Psoas muscle (tissue), 8 donors: ENCODE results near the gene MAN2A1. TPM values are rescaled to one million over a fixed set of nuclear protein-coding genes. Genes with fewer than 3 reads are reported as not detected.

Source experiments
- ATAC-seq, 4 donors: fragments of 200-7000 bp; cut with Tn5 transposase; one replicate each; pipeline ENCODE4 v1.9.1; 2020; ENCODE audit warnings: moderate library complexity in 3 of 4, mild to moderate bottlenecking in 2 of 4
- DNase-seq, 2 donors: peaks; one replicate each; pipeline ENCODE4 v3.0.0-alpha.2; 2020
- H3K27ac ChIP-seq: fragments of 200-600 bp; one replicate; pipeline ENCODE4 v1.8.0; 2022
- H3K27me3 ChIP-seq, 3 donors: fragments of 200-600 bp in 1 of 3; one replicate each; pipeline versions ENCODE4 v1.6.1 to v1.8.0; 2013 to 2022; ENCODE audit warnings: low read length in 2 of 3, mild to moderate bottlenecking in 2 of 3, moderate library complexity in 1 of 3; ENCODE audit not compliant: insufficient read depth in 3 of 3
- H3K36me3 ChIP-seq, 2 donors: fragments of 200-600 bp in 1 of 2; one replicate each; pipeline versions ENCODE4 v1.6.1 to v1.8.0; 2013 to 2022; ENCODE audit warnings: low read depth in 1 of 2, mild to moderate bottlenecking in 1 of 2, moderate library complexity in 1 of 2; ENCODE audit not compliant: insufficient read depth in 1 of 2
- H3K4me1 ChIP-seq: fragments of 200-600 bp; one replicate; pipeline ENCODE4 v1.8.0; 2022
- H3K4me3 ChIP-seq: fragments of 200-600 bp; one replicate; pipeline ENCODE4 v1.8.0; 2022; ENCODE audit warnings: mild to moderate bottlenecking
- H3K9me3 ChIP-seq: fragments of 200-600 bp; one replicate; pipeline ENCODE4 v1.8.0; 2022
- WGBS, 3 donors: extraction: QIAGEN DNeasy Blood & Tissue Kit; methylation state at CpG; one replicate each; pipeline versions ENCODE4 v1.1.6 to v1.1.7; 2013; 5-methylcytosine and 5-hydroxymethylcytosine counted together
- intact Hi-C, 2 donors: fragments of 100-400 bp; cut with DNase I; formaldehyde crosslinking; loops; one replicate each; pipeline versions ENCODE4 v1.11.0 to v1.14.2; 2022
- polyA plus RNA-seq, 3 donors: library from polyadenylated mRNA; stranded (reverse); fragments of 200-250 nt; gene quantifications; one replicate each; pipeline ENCODE4 v1.2.3, GENCODE V29; 2013
- total RNA-seq, 4 donors: library from RNA; stranded (reverse); fragmentation: NEBNext Ultra II Directional in 2 of 4; extraction: Animal tissue kit (Norgen Biotek cat#: 25700) in 2 of 4; gene quantifications; one replicate each; pipeline versions ENCODE4 v1.2.1 to v1.2.4, GENCODE V29; 2021 to 2023
- TF ChIP-seq, protein P1 (sequence below): fragments of 200-600 bp; IDR thresholded peaks from one replicate; pipeline ENCODE4 v1.8.0; 2022; ENCODE audit warnings: antibody characterized with exemption
- donor health status: healthy with polysubstance abuse.
- donor health status: DM: no; HTN: no; CAD: no; lungs with moderate emphysema.
- donor health status: Bipolar disorder and iron deficiency.
- donor health status: healthy.
- donor health status: DM: yes; HTN: yes; CAD: no.
- donor health status: DM: no; HTN: no; CAD: no.
- donor health status: DM: no; HTN: no; CAD: no.
- donor health status: DM: yes; HTN: yes; CAD: no.

Gene MAN2A1
- total and polyA plus RNA-seq, 7 donors: 4.2 to 18.3 (median 12.8) TPM

GRCh38 chr5:109775130-109775529 lies 85.4 kb downstream of the MAN2A1 start:
- TF ChIP-seq, protein P1, sequence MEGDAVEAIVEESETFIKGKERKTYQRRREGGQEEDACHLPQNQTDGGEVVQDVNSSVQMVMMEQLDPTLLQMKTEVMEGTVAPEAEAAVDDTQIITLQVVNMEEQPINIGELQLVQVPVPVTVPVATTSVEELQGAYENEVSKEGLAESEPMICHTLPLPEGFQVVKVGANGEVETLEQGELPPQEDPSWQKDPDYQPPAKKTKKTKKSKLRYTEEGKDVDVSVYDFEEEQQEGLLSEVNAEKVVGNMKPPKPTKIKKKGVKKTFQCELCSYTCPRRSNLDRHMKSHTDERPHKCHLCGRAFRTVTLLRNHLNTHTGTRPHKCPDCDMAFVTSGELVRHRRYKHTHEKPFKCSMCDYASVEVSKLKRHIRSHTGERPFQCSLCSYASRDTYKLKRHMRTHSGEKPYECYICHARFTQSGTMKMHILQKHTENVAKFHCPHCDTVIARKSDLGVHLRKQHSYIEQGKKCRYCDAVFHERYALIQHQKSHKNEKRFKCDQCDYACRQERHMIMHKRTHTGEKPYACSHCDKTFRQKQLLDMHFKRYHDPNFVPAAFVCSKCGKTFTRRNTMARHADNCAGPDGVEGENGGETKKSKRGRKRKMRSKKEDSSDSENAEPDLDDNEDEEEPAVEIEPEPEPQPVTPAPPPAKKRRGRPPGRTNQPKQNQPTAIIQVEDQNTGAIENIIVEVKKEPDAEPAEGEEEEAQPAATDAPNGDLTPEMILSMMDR: no peak
- Histone ChIP-seq H3K4me3 (no peak overlapping the region), H3K27me3 (no peaks in the 10 kb centered on the region), H3K4me1 (no peaks in the 10 kb centered on the region), H3K27ac (no peak overlapping the region), H3K9me3 (no peaks in the 10 kb centered on the region), H3K36me3 (peaks cover 0 to 44% of the 10 kb centered on the region in 2 donors)
- ATAC-seq: no peak
- DNase-seq: no peak
- intact Hi-C loops: no loop called here
- 49 to 63% (median 58%) methylated on average over 2 of the region's 2 CpGs for WGBS, 3 donors

DNA sequence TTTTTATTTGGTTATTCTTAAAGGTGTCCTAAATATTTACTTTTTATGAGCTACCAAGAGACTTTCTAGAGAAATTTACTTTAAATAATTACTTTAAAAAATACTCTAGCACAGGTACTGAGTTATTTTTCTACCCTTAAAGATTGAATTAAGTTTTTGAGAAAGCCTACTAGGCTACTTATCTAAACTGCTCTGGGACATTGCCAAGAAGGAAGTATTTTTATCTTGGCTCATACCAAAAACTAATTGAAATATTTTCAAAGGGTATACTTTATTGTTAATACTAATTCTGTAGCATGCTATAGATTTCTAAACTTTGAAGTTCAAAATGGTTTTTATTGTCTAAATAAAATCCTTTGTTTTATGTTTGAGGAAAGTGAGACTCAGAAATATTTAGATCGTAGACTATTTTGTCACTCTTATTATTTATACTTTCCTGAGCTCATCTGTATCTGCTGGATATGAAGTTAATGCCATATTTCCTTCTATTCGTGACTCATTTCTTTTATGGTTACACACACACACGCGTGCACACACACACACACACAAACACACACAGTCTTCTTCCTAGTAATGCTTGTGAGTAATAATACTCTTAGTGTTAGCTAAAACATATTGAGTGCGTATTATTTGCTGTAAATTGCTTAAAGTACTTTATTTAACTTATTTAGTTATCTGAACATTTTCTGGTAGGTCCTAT lies 89.5 kb downstream of the MAN2A1 start:
- no peak overlapping the region for H3K4me3 ChIP-seq
- peaks cover 0 to 25% of the 10 kb centered on the region in 2 donors for H3K36me3 ChIP-seq
- TF ChIP-seq, protein P1: no peak
- no peaks in the 10 kb centered on the region for H3K4me1 ChIP-seq
- H3K9me3 ChIP-seq: no peaks in the 10 kb centered on the region
- DNase-seq (no peak), ATAC-seq (no peak)
- intact Hi-C loops: no loop called here
- no peak overlapping the region for H3K27ac ChIP-seq
- no peaks in the 10 kb centered on the region for H3K27me3 ChIP-seq
- 74 to 84% (median 82%) methylated on average over 5 of the region's 5 CpGs for WGBS, 3 donors

DNA sequence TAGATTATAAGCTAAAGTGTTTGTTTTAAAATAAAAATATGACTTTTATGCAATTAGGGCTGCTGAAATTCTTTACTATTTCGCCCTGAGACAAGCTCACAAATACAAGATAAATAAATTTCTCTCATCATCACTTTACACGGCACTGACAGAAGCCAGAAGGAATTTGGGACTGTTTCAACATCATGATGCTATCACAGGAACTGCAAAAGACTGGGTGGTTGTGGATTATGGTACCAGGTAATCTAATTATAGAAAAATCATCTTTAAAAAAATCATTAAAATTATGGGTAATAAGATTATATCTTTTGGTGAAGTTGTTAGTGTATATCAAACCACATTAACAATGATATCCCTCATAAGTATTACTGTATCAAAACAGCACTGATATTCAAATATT lies 95.0 kb downstream of the MAN2A1 start:
- TF ChIP-seq, protein P1: no peak
- intact Hi-C loops: no loop called here
- peaks cover 0 to 25% of the 10 kb centered on the region in 2 donors for H3K36me3 ChIP-seq
- H3K9me3 ChIP-seq: no peaks in the 10 kb centered on the region
- DNase-seq (no peak), ATAC-seq (no peak)
- 65 to 74% (median 69%) methylated on average over 2 of the region's 2 CpGs for WGBS, 3 donors
- H3K27ac ChIP-seq: no peak overlapping the region
- H3K4me3 ChIP-seq: no peak overlapping the region
- no peaks in the 10 kb centered on the region for H3K4me1 ChIP-seq
- no peaks in the 10 kb centered on the region for H3K27me3 ChIP-seq

GRCh38 chr5:109786206-109786855 lies 96.6 kb downstream of the MAN2A1 start:
- no peak for ATAC-seq
- intact Hi-C loops: no loop called here
- H3K27ac ChIP-seq: no peak overlapping the region
- peaks cover 0 to 25% of the 10 kb centered on the region in 2 donors for H3K36me3 ChIP-seq
- H3K9me3 ChIP-seq: no peaks in the 10 kb centered on the region
- TF ChIP-seq, protein P1: no peak
- no peaks in the 10 kb centered on the region for H3K27me3 ChIP-seq
- H3K4me3 ChIP-seq: no peak overlapping the region
- 89 to 94% (median 94%) methylated on average over 5 of the region's 5 CpGs for WGBS, 3 donors
- H3K4me1 ChIP-seq: no peaks in the 10 kb centered on the region
- DNase-seq: no peak
